ENCODE measurements around the gene NEUROD6.

DNA sequence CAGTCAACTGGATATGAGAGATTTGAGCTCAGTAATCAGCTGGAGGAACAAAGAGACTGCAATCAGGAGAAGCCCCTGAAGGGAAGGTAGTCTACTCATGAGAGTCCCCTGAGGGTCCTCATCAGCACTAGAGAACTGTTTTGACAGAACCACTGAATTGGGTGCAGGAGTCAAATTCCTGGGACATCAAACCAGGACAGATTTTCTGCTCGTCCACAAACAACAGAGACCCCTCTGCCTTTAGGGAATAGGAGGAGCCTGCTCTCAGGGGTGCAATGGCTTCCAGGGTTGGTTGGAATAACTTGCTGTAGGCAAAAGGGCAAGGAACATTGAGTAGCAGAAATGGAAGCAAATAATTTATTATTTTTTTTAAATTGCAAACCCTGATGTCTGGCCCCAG is 21.9 kb upstream of the NEUROD6 start:
- TF ChIP-seq, protein P1, sequence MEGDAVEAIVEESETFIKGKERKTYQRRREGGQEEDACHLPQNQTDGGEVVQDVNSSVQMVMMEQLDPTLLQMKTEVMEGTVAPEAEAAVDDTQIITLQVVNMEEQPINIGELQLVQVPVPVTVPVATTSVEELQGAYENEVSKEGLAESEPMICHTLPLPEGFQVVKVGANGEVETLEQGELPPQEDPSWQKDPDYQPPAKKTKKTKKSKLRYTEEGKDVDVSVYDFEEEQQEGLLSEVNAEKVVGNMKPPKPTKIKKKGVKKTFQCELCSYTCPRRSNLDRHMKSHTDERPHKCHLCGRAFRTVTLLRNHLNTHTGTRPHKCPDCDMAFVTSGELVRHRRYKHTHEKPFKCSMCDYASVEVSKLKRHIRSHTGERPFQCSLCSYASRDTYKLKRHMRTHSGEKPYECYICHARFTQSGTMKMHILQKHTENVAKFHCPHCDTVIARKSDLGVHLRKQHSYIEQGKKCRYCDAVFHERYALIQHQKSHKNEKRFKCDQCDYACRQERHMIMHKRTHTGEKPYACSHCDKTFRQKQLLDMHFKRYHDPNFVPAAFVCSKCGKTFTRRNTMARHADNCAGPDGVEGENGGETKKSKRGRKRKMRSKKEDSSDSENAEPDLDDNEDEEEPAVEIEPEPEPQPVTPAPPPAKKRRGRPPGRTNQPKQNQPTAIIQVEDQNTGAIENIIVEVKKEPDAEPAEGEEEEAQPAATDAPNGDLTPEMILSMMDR (IDR thresholded peaks at IDR 0.05) = no peak
- TF ChIP-seq EP300 (IDR thresholded peaks at IDR 0.05) = no peak
- no peak for TF ChIP-seq POLR2A (IDR thresholded peaks at IDR 0.05)

Measured in tibial nerve (tissue), 4 donors.